ENCODE results near the gene AHSA1.
A peak's percentile ranks its signal among the peaks of the same experiment; 100 is the strongest.

AHSA1 gene

GRCh38 chr14:77485901-77486678 is 28.2 kb downstream of the AHSA1 start:
- TF ChIP-seq CTCF (IDR thresholded peaks at IDR 0.05; ENCODE audit: insufficient read depth, missing control alignments): no peak

GRCh38 chr14:77488558-77488957 is 30.7 kb downstream of the AHSA1 start:
- no peak for FAIRE-seq
- DNase-seq (ENCODE audit: insufficient read length, low spot score): peak; percentile 8
- no peak for TF ChIP-seq CTCF (IDR thresholded peaks at IDR 0.05; ENCODE audit: insufficient read depth, missing control alignments)

More at GRCh38 chr14:77485901-77486678, 28.2 kb downstream of the AHSA1 start:
- FAIRE-seq (no peak), DNase-seq (ENCODE audit: insufficient read length, low spot score) (no peak)

GRCh38 chr14:77489041-77489440 is 31.1 kb downstream of the AHSA1 start:
- FAIRE-seq (no peak), DNase-seq (ENCODE audit: insufficient read length, low spot score) (no peak)
- no peak for TF ChIP-seq CTCF (IDR thresholded peaks at IDR 0.05; ENCODE audit: insufficient read depth, missing control alignments)

- DNase-seq (ENCODE audit: insufficient read length, low spot score) (no peak), FAIRE-seq (no peak)
- no peak for TF ChIP-seq CTCF (IDR thresholded peaks at IDR 0.05; ENCODE audit: insufficient read depth, missing control alignments)
Measured at GRCh38 chr14:77490347-77490986, 32.6 kb downstream of the AHSA1 start.

- no peak for FAIRE-seq
- no peak for DNase-seq (ENCODE audit: insufficient read length, low spot score)
- no peak for TF ChIP-seq CTCF (IDR thresholded peaks at IDR 0.05; ENCODE audit: insufficient read depth, missing control alignments)
Measured at GRCh38 chr14:77491056-77491455, 33.2 kb downstream of the AHSA1 start.

- no peak for DNase-seq (ENCODE audit: insufficient read length, low spot score)
- FAIRE-seq: no peak
- TF ChIP-seq CTCF (IDR thresholded peaks at IDR 0.05; ENCODE audit: insufficient read depth, missing control alignments): no peak
Measured at GRCh38 chr14:77495334-77495733, 37.4 kb downstream of the AHSA1 start.
